Hepatocyte (in vitro differentiated cells): ENCODE data around the gene PDF. TPM values are rescaled to one million over a fixed set of nuclear protein-coding genes. Genes with fewer than 3 reads are reported as not detected.

Experiments used
- DNase-seq: peaks from one replicate; pipeline ENCODE4 v3.0.0-alpha.2; 2016; ENCODE audit warnings: low spot score
- H2AFZ ChIP-seq: fragments of 200-600 bp; sonication (generic); 2 replicates; pipeline ENCODE4 v1.6.0; 2016; ENCODE audit warnings: antibody characterized with exemption, mild to moderate bottlenecking
- H3K27ac ChIP-seq: fragments of 200-600 bp; sonication (generic); 2 replicates; pipeline ENCODE4 v1.5.1; 2016; ENCODE audit warnings: mild to moderate bottlenecking
- H3K27me3 ChIP-seq: fragments of 200-600 bp; sonication (generic); 2 replicates; pipeline ENCODE4 v1.6.1; 2016
- H3K36me3 ChIP-seq: fragments of 200-600 bp; sonication (generic); replicated peaks from 2 replicates; pipeline ENCODE4 v1.5.1; 2016; ENCODE audit warnings: low read depth; ENCODE audit not compliant: insufficient read depth
- H3K4me1 ChIP-seq: fragments of 200-600 bp; sonication (generic); 2 replicates; pipeline ENCODE4 v1.5.1; 2016; ENCODE audit warnings: mild to moderate bottlenecking, moderate library complexity; ENCODE audit not compliant: insufficient read depth
- H3K4me2 ChIP-seq: fragments of 200-600 bp; sonication (generic); 2 replicates; pipeline ENCODE4 v1.6.0; 2016
- H3K4me3 ChIP-seq: fragments of 200-600 bp; sonication (generic); 2 replicates; pipeline ENCODE4 v1.5.1; 2016; ENCODE audit warnings: mild to moderate bottlenecking
- H3K79me2 ChIP-seq: fragments of 200-600 bp; sonication (generic); 2 replicates; pipeline ENCODE4 v1.6.0; 2017; ENCODE audit warnings: mild to moderate bottlenecking
- H3K9me2 ChIP-seq: fragments of 200-600 bp; sonication (generic); replicated peaks from 2 replicates; pipeline ENCODE4 v1.6.0; 2017; ENCODE audit warnings: mild to moderate bottlenecking; ENCODE audit not compliant: insufficient read depth
- H3K9me3 ChIP-seq: fragments of 200-600 bp; sonication (generic); 2 replicates; pipeline ENCODE4 v1.5.1; 2016; ENCODE audit warnings: low read depth, mild to moderate bottlenecking
- H4K20me1 ChIP-seq: fragments of 200-600 bp; sonication (generic); 2 replicates; pipeline ENCODE4 v1.6.0; 2016; ENCODE audit warnings: mild to moderate bottlenecking; ENCODE audit not compliant: insufficient read depth, poor library complexity, severe bottlenecking
- EZH2 ChIP-seq: fragments of 200-600 bp; sonication (generic); IDR thresholded peaks from 2 replicates; pipeline ENCODE4 v1.6.1; 2016; ENCODE audit warnings: antibody characterized with exemption, mild to moderate bottlenecking, borderline replicate concordance
- EZH2phosphoT487 ChIP-seq: fragments of 200-600 bp; sonication (generic); IDR thresholded peaks from one replicate; pipeline ENCODE4 v1.6.1; 2018; ENCODE audit warnings: antibody characterized with exemption, mild to moderate bottlenecking, low read depth, moderate library complexity; ENCODE audit not compliant: unreplicated experiment, severe bottlenecking
- WGBS: methylation state at CpG from one replicate; pipeline ENCODE4 v1.1.6; 2016; ENCODE audit warnings: low lambda C conversion rate; ENCODE audit errors: missing lambda C conversion rate; 5-methylcytosine and 5-hydroxymethylcytosine counted together
- polyA plus RNA-seq: library from polyadenylated mRNA; unstranded; fragments of >200 nt; fragmentation: Nextera tagmentation; extraction: Ambion mirVana; gene quantifications from 2 replicates; pipeline ENCODE4 v1.2.1, GENCODE V29; 2016
- total RNA-seq: library from RNA; depleted of rRNA; stranded (reverse); fragments of >200 nt; gene quantifications from 2 replicates; pipeline ENCODE4 v1.2.3, GENCODE V29; 2014
- TF ChIP-seq, protein P1 (sequence below): fragments of 200-600 bp; sonication (generic); IDR thresholded peaks from 2 replicates; pipeline ENCODE4 v1.5.1; 2016; ENCODE audit warnings: antibody characterized with exemption, mild to moderate bottlenecking; ENCODE audit not compliant: poor library complexity

The PDF gene
- total and polyA plus RNA-seq, 2 experiments from 2014 or later: 14.3 to 25.4 TPM

DNA sequence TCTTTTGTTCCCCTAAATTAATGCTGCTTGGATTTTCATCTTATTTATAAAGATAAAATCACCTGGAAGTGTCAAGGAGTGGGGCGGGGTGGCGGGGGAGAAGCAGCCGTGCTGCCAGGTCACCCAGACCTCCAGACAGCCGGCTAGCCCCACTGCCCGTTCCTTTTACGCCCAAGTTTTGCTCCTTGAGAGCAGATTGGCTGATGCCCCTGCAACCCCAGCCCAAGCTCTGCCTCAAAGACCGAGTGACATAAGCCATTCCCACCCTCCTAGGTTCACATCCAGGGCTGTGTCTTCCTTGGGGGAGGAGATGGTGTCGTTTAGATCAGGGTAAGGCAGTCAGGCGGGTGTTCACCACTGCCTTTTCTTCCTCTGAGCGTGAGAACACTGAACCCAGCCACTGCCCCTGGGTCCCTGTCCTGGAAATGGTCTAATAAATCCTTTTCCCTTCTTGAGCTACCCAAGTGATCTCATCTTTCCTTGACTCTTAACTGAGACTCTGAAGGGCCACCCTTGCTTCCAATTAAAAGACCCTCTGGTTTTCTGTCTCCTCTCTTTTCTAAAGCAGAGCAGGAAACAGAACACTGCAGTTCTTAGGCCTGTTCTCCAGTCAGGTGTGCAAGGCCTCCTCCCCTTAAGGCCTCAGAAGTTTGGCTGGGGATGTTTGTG lies 5.7 kb downstream of the PDF start:
- H4K20me1 ChIP-seq: peaks cover 5% of the 10 kb centered on the region

DNA sequence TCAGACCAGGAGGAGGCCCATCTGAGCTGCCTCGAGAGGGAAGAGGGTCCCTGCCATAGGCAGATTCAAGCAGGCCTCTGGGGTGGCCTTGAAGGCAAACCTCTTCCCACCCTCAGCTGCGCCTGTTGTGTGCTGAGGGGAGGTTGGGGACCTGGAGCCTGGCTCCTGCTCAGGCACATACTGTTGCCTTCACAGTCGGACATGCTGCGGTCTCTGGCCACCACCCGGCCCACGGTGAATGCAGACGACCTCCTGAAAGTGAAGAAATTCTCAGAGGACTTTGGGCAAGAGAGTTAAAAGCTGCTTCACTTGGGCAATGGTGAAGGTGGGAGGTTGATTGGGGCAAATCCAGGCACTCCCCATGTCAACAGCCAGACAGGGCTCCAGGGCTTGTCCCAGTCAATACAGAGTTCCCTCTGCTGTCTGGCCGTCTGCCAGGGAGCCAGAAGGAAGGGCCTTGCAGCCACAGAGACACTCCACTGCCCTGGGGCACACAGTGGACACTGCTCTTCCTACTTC lies 6.3 kb downstream of the PDF start:
- H3K9me3 ChIP-seq: no peaks in the 10 kb centered on the region
- H3K79me2 ChIP-seq: peaks cover 63% of the 10 kb centered on the region
- no peak overlapping the region for H3K4me2 ChIP-seq
- no peak overlapping the region for H2AFZ ChIP-seq
- 89% methylated on average over 8 of the region's 8 CpGs for WGBS
- H3K9me2 ChIP-seq: no peaks in the 10 kb centered on the region
- H3K27me3 ChIP-seq: no peaks in the 10 kb centered on the region
- H3K4me3 ChIP-seq: no peak overlapping the region
- peaks cover 5% of the 10 kb centered on the region for H4K20me1 ChIP-seq
- peaks cover 30% of the 10 kb centered on the region for H3K4me1 ChIP-seq
- no peaks in the 10 kb centered on the region for H3K36me3 ChIP-seq
- H3K27ac ChIP-seq: no peak overlapping the region
- peak; percentile 48 for DNase-seq
- TF ChIP-seq, protein P1, sequence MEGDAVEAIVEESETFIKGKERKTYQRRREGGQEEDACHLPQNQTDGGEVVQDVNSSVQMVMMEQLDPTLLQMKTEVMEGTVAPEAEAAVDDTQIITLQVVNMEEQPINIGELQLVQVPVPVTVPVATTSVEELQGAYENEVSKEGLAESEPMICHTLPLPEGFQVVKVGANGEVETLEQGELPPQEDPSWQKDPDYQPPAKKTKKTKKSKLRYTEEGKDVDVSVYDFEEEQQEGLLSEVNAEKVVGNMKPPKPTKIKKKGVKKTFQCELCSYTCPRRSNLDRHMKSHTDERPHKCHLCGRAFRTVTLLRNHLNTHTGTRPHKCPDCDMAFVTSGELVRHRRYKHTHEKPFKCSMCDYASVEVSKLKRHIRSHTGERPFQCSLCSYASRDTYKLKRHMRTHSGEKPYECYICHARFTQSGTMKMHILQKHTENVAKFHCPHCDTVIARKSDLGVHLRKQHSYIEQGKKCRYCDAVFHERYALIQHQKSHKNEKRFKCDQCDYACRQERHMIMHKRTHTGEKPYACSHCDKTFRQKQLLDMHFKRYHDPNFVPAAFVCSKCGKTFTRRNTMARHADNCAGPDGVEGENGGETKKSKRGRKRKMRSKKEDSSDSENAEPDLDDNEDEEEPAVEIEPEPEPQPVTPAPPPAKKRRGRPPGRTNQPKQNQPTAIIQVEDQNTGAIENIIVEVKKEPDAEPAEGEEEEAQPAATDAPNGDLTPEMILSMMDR: no peak
- no peak for TF ChIP-seq EZH2
- TF ChIP-seq EZH2phosphoT487: no peak

More for the DNA sequence above, 5.7 kb downstream of the PDF start:
- Histone ChIP-seq H3K4me2 (no peak overlapping the region), H3K4me1 (peaks cover 35% of the 10 kb centered on the region), H3K27me3 (no peaks in the 10 kb centered on the region), H3K4me3 (no peak overlapping the region), H3K36me3 (no peaks in the 10 kb centered on the region), H3K9me3 (no peaks in the 10 kb centered on the region), H3K79me2 (peaks cover 69% of the 10 kb centered on the region), H3K27ac (peak overlapping the region; percentile 40), H2AFZ (no peak overlapping the region), H3K9me2 (no peaks in the 10 kb centered on the region)
- DNase-seq: no peak
- WGBS: 88% methylated on average over 10 of the region's 10 CpGs
- TF ChIP-seq EZH2phosphoT487: no peak
- TF ChIP-seq, protein P1: no peak
- no peak for TF ChIP-seq EZH2

DNA sequence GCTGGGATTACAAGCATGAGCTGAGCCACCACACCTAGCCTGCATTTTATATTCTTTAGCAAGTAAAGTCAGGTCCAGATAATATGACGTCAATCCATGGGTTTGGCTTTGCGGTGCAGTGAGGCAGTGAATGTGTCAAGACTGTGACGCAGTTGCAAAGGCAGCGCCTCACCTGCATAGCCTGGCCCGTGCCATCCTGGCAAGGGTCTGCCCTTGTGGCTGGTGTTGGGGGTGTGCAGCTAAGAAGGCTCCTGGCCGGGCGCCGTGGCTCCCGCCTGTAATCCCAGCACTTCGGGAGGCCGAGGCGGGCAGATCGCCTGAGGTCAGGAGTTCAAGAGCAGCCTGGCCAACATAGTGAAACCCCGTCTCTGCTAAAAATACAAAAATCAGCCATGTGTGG lies 7.0 kb downstream of the PDF start:
- TF ChIP-seq EZH2 (no peak), EZH2phosphoT487 (no peak)
- TF ChIP-seq, protein P1: no peak
- H3K4me2 ChIP-seq: no peak overlapping the region
- H3K79me2 ChIP-seq: peaks cover 56% of the 10 kb centered on the region
- no peaks in the 10 kb centered on the region for H3K9me2 ChIP-seq
- no peak overlapping the region for H3K27ac ChIP-seq
- H3K4me3 ChIP-seq: no peak overlapping the region
- no peaks in the 10 kb centered on the region for H3K36me3 ChIP-seq
- H3K4me1 ChIP-seq: peaks cover 23% of the 10 kb centered on the region
- H2AFZ ChIP-seq: no peak overlapping the region
- WGBS: 96% methylated on average over 14 of the region's 14 CpGs
- H3K27me3 ChIP-seq: no peaks in the 10 kb centered on the region
- no peaks in the 10 kb centered on the region for H3K9me3 ChIP-seq
- no peak for DNase-seq
- peaks cover 3% of the 10 kb centered on the region for H4K20me1 ChIP-seq
